Heart right ventricle (tissue), 16 donors: ENCODE results near the gene OR11L1. TPM values are rescaled to one million over a fixed set of nuclear protein-coding genes. Genes with fewer than 3 reads are reported as not detected.

ENCODE experiments used
- ATAC-seq, 8 donors: fragments of 200-7000 bp; cut with Tn5 transposase; one replicate each; pipeline ENCODE4 v1.9.1; 2020; ENCODE audit warnings: mild to moderate bottlenecking in 8 of 8, moderate library complexity in 8 of 8, moderate number of reproducible peaks in 1 of 8
- DNase-seq, 2 donors: peaks; one replicate each; pipeline ENCODE4 v3.0.0-alpha.2; 2020
- H3K27ac ChIP-seq, 10 donors: fragments of 200-600 bp; sonication (generic) in 2 of 10; one replicate each; pipeline versions ENCODE4 v1.5.0 to v1.8.0; 2020 to 2022; ENCODE audit warnings: mild to moderate bottlenecking in 3 of 10
- H3K27me3 ChIP-seq, 7 donors: fragments of 200-600 bp; one replicate each; pipeline ENCODE4 v1.8.0; 2021 to 2022; ENCODE audit warnings: mild to moderate bottlenecking in 2 of 7
- H3K36me3 ChIP-seq, 9 donors: fragments of 200-600 bp; sonication (generic) in 1 of 9; one replicate each; pipeline versions ENCODE4 v1.5.0 to v1.8.0; 2020 to 2022; ENCODE audit warnings: mild to moderate bottlenecking in 2 of 9
- H3K4me1 ChIP-seq, 9 donors: fragments of 200-600 bp; sonication (generic) in 1 of 9; one replicate each; pipeline versions ENCODE4 v1.5.0 to v1.8.0; 2020 to 2022; ENCODE audit warnings: mild to moderate bottlenecking in 4 of 9
- H3K4me3 ChIP-seq, 10 donors: fragments of 200-600 bp; sonication (generic) in 2 of 10; one replicate each; pipeline versions ENCODE4 v1.5.0 to v1.8.0; 2020 to 2022; ENCODE audit warnings: mild to moderate bottlenecking in 7 of 10, moderate library complexity in 2 of 10
- H3K9me3 ChIP-seq, 11 donors: fragments of 200-600 bp in 10 of 11; sonication (generic) in 2 of 11; one replicate each; pipeline versions ENCODE4 v1.5.0 to v1.8.0; 2013 to 2022; ENCODE audit warnings: mild to moderate bottlenecking in 2 of 11, control low read depth in 1 of 11, moderate library complexity in 1 of 11
- CTCF ChIP-seq, 9 donors: fragments of 200-600 bp; sonication (generic) in 2 of 9; IDR thresholded peaks; one replicate each; pipeline versions ENCODE4 v1.5.0 to v1.8.0; 2021 to 2022; ENCODE audit warnings: antibody characterized with exemption in 9 of 9, mild to moderate bottlenecking in 5 of 9, moderate library complexity in 1 of 9
- WGBS, 2 donors: extraction: QIAGEN DNeasy Blood & Tissue Kit; methylation state at CpG; one replicate each; pipeline ENCODE4 v1.1.7; 2013; ENCODE audit warnings: inconsistent platforms in 1 of 2; 5-methylcytosine and 5-hydroxymethylcytosine counted together
- intact Hi-C, 10 donors: fragments of 100-400 bp; cut with DNase I; formaldehyde crosslinking; loops; one replicate each; pipeline versions ENCODE4 v1.11.1 to v1.14.2; 2022
- polyA plus RNA-seq, 2 donors: library from polyadenylated mRNA; stranded (reverse); fragments of 200-250 nt; gene quantifications; one replicate each; pipeline ENCODE4 v1.2.3, GENCODE V29; 2013
- total RNA-seq, 10 donors: library from RNA; stranded (reverse); fragmentation: NEBNext Ultra II Directional in 3 of 10; extraction: Animal tissue kit (Norgen Biotek cat#: 25700) in 3 of 10; gene quantifications; one replicate each; pipeline versions ENCODE4 v1.2.1 to v1.2.4, GENCODE V29; 2021 to 2023
- donor health status: Arrhythmogenic right ventricular cardiomyopathy.
- donor health status: ischemic (EF 13 %, LVEDD 7.1; RV severe dilation, severe dysfunction).
- donor health status: healthy with polysubstance abuse.
- donor health status: DM: no; HTN: yes; CAD: no.
- donor health status: DM: no; HTN: no; CAD: no.
- donor health status: ischemic (EF 25% LVEDD 6.9; RV normal size, moderate dysfunction).
- donor health status: ischemic (EF 25% LVEDD 5.7; RV mildly dilated, moderate dysfunction).
- donor health status: healthy.
- donor health status: DM: yes; HTN: yes; CAD: no.
- donor health status: Ischemic cardiomyopathy.
- donor health status: ischemic (EF 35%, LVEDD 5.7; RV mildly dilated, moderate dysfunction).
- donor health status: nonischemic (EF 11% LVEDD 7.7; RV severe dilation, severe dysfunction).
- donor health status: DM: yes; HTN: yes; CAD: no.
- donor health status: PGD.
- donor health status: ischemic (EF 29% LVEDD 5.4; RV normal size, mild dysfunction).
- donor health status: nonischemic (EF 23%, LVEDD 6.1; RV moderate dilation, normal function).

OR11L1 gene
- total and polyA plus RNA-seq, 12 donors: not detected

- ATAC-seq: no peak
- no peak for TF ChIP-seq CTCF (IDR thresholded peaks at IDR 0.05)
- H3K9me3 ChIP-seq: no peaks in the 10 kb centered on the region
- no peak overlapping the region for H3K27ac ChIP-seq
- 56 to 62% methylated on average over 5 of the region's 5 CpGs for WGBS, 2 donors
- H3K27me3 ChIP-seq: no peaks in the 10 kb centered on the region
- DNase-seq: no peak
- H3K36me3 ChIP-seq: no peaks in the 10 kb centered on the region
- intact Hi-C loops: no loop called here
- H3K4me1 ChIP-seq: no peaks in the 10 kb centered on the region
- H3K4me3 ChIP-seq: no peak overlapping the region
Measured at GRCh38 chr1:247845693-247846017, 4.0 kb upstream of the OR11L1 start.

- ATAC-seq (no peak), DNase-seq (no peak)
- intact Hi-C loops: no loop called here
- Histone ChIP-seq H3K4me1 (no peaks in the 10 kb centered on the region), H3K36me3 (no peaks in the 10 kb centered on the region), H3K9me3 (no peaks in the 10 kb centered on the region), H3K4me3 (no peak overlapping the region), H3K27me3 (no peaks in the 10 kb centered on the region), H3K27ac (no peak overlapping the region)
- WGBS, 2 donors: 64 to 66% methylated on average over 12 of the region's 12 CpGs
- TF ChIP-seq CTCF (IDR thresholded peaks at IDR 0.05): no peak
Measured at GRCh38 chr1:247845011-247845692, 3.5 kb upstream of the OR11L1 start.

- no peak overlapping the region for H3K27ac ChIP-seq
- H3K4me1 ChIP-seq: no peaks in the 10 kb centered on the region
- ATAC-seq (no peak), DNase-seq (no peak)
- H3K9me3 ChIP-seq: no peaks in the 10 kb centered on the region
- no peak overlapping the region for H3K4me3 ChIP-seq
- no peaks in the 10 kb centered on the region for H3K27me3 ChIP-seq
- no peaks in the 10 kb centered on the region for H3K36me3 ChIP-seq
- no peak for TF ChIP-seq CTCF (IDR thresholded peaks at IDR 0.05)
- intact Hi-C loops: no loop called here
- WGBS, 2 donors: 81 to 82% methylated on average over 2 of the region's 2 CpGs
Measured at GRCh38 chr1:247843411-247843810, 1.7 kb upstream of the OR11L1 start.

- H3K27ac ChIP-seq: no peak overlapping the region
- no peaks in the 10 kb centered on the region for H3K36me3 ChIP-seq
- WGBS, 2 donors: 80 to 91% methylated on average over 2 of the region's 2 CpGs
- H3K27me3 ChIP-seq: no peaks in the 10 kb centered on the region
- no peaks in the 10 kb centered on the region for H3K9me3 ChIP-seq
- no peak overlapping the region for H3K4me3 ChIP-seq
- intact Hi-C loops: no loop called here
- ATAC-seq (no peak), DNase-seq (no peak)
- H3K4me1 ChIP-seq: no peaks in the 10 kb centered on the region
- no peak for TF ChIP-seq CTCF (IDR thresholded peaks at IDR 0.05)
Measured at GRCh38 chr1:247840818-247841217, 878 bp downstream of the OR11L1 start.
